Keratinocyte (primary cell): ENCODE measurements around the gene FBRS. TPM values are rescaled to one million over a fixed set of nuclear protein-coding genes. Genes with fewer than 3 reads are reported as not detected.

Source experiments
- DNase-seq: peaks from one replicate; pipeline ENCODE4 v3.0.0-alpha.2; 2011; ENCODE audit warnings: low read depth, missing footprints, low spot score
- FAIRE-seq: peaks from 2 replicates; lab custom pipeline; 2011; peaks lifted over from hg19 to GRCh38; lab: Jason Lieb, UNC
- H2AFZ ChIP-seq: 2 replicates; pipeline ENCODE4 v1.6.0; 2012; ENCODE audit warnings: low read length, control low read depth, inconsistent platforms; ENCODE audit not compliant: control insufficient read depth
- H3K27ac ChIP-seq: 2 replicates; pipeline ENCODE4 v1.5.1; 2011; ENCODE audit warnings: low read length; ENCODE audit not compliant: control insufficient read depth, insufficient read depth
- H3K27me3 ChIP-seq: 3 replicates; pipeline ENCODE4 v1.6.0; 2011; ENCODE audit warnings: low read length; ENCODE audit not compliant: control insufficient read depth, insufficient read depth; ENCODE audit errors: extremely low read depth
- H3K36me3 ChIP-seq, 2 experiments: 2 replicates in 1 of 2; 3 replicates in 1 of 2; pipeline ENCODE4 v1.5.1; 2011; ENCODE audit warnings: low read length in 2 of 2, mild to moderate bottlenecking in 1 of 2; ENCODE audit not compliant: control insufficient read depth in 2 of 2, insufficient read depth in 2 of 2; ENCODE audit errors: extremely low read depth in 1 of 2
- H3K4me1 ChIP-seq: 3 replicates; pipeline ENCODE4 v1.5.1; 2011; ENCODE audit warnings: low read length; ENCODE audit not compliant: control insufficient read depth, insufficient read depth; ENCODE audit errors: extremely low read depth
- H3K4me2 ChIP-seq: 3 replicates; pipeline ENCODE4 v1.6.0; 2011; ENCODE audit warnings: low read depth, low read length; ENCODE audit not compliant: control insufficient read depth, insufficient read depth; ENCODE audit errors: extremely low read depth
- H3K4me3 ChIP-seq, 3 experiments: fragments of 200-600 bp in 1 of 3; sonication (generic) in 1 of 3; 2 replicates in 2 of 3; 3 replicates in 1 of 3; pipeline ENCODE4 v1.5.1; 2011 to 2016; ENCODE audit warnings: low read length in 3 of 3, mild to moderate bottlenecking in 3 of 3, control low read depth in 2 of 3, inconsistent platforms in 1 of 3, low read depth in 1 of 3, mixed read lengths in 1 of 3, mixed run types in 1 of 3, moderate library complexity in 1 of 3; ENCODE audit not compliant: control insufficient read depth in 2 of 3, insufficient read depth in 2 of 3; ENCODE audit errors: extremely low read depth in 1 of 3
- H3K79me2 ChIP-seq: 2 replicates; pipeline ENCODE4 v1.6.0; 2012; ENCODE audit warnings: low read length; ENCODE audit not compliant: control insufficient read depth, insufficient read depth
- H3K9ac ChIP-seq: 3 replicates; pipeline ENCODE4 v1.6.0; 2011; ENCODE audit warnings: low read length; ENCODE audit not compliant: control insufficient read depth, insufficient read depth; ENCODE audit errors: extremely low read depth
- H3K9me1 ChIP-seq: 3 replicates; pipeline ENCODE4 v1.6.0; 2011; ENCODE audit warnings: low read length; ENCODE audit not compliant: control insufficient read depth, insufficient read depth; ENCODE audit errors: extremely low read depth
- H3K9me3 ChIP-seq: 2 replicates; pipeline ENCODE4 v1.5.1; 2012; ENCODE audit warnings: low read depth, low read length; ENCODE audit not compliant: control insufficient read depth
- H4K20me1 ChIP-seq: 3 replicates; pipeline ENCODE4 v1.6.0; 2011; ENCODE audit warnings: low read length; ENCODE audit not compliant: control insufficient read depth, insufficient read depth; ENCODE audit errors: extremely low read depth
- EZH2 ChIP-seq: IDR thresholded peaks from one replicate; pipeline ENCODE4 v1.6.1; 2012; ENCODE audit warnings: inconsistent platforms, mild to moderate bottlenecking, low read length, moderate library complexity
- dilution Hi-C: fragments of 300-500 bp; cut with MboI; formaldehyde crosslinking; loops from one replicate; pipeline ENCODE4 v1.7.0; 2020; ENCODE audit warnings: low sequenced_read_pairs; ENCODE audit not compliant: extremely low pct_ligation_motif_present
- polyA plus RNA-seq, 5 experiments: library from polyadenylated mRNA; depleted of rRNA in 3 of 5; stranded (reverse) in 3 of 5; stranded (forward) in 1 of 5; unstranded in 1 of 5; fragments of >200 nt; gene quantifications; 1 replicate in 1 of 5; 2 replicates in 3 of 5; 3 replicates in 1 of 5; pipeline versions ENCODE4 v1.2.1 to v1.2.3, GENCODE V29; 2011 to 2012; ENCODE audit warnings: missing spikeins in 2 of 5, low read depth in 1 of 5, low replicate concordance in 1 of 5
- TF ChIP-seq, protein P1 (sequence below), 3 experiments: IDR thresholded peaks in 1 of 3; conservative IDR thresholded peaks in 1 of 3; optimal IDR thresholded peaks in 1 of 3; 2 replicates in 2 of 3; 3 replicates in 1 of 3; pipeline versions ENCODE3 to v1.5.1; 2011; ENCODE audit warnings: low read length in 3 of 3, mild to moderate bottlenecking in 3 of 3, moderate library complexity in 2 of 3, control low read depth in 1 of 3, inconsistent platforms in 1 of 3; ENCODE audit not compliant: insufficient read depth in 2 of 3; ENCODE audit errors: extremely low read depth in 1 of 3

FBRS gene
- polyA plus RNA-seq, 1 donor (not counting 4 experiments of a cell fraction or from before 2014, with no cell fraction given): 5.1 TPM

DNA sequence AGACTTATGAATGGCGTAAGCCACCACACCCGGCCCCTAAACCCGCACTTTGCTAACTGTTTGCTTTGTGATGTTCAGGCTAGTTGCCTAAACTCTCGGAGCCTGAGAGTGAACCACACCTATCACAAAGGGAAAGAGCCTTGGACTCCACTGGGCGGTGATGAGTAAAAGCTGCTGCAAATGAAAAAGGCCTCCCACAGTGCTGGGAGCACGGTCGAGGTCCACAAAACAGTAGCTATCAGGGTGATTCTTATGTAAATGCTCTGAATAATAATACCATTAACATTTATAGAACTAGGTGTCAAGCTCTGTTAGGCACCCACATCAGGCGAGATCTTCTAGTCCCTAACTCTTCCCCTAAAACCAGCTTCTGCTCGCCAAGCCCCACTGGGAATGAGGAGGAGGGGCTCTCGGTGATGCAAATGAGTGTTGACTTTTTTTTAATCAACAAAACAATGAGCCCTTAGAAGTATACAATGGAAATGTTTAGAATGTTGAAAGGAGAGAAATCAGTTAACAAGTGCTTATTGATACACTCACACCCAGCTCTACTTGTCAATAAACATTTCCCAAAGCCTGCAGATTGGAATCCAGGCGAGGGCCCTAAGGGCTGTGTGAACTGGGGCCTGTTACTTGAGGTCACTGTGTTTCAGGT lies 19.8 kb downstream of the FBRS start:
- no peak overlapping the region for H3K4me2 ChIP-seq
- H3K9me1 ChIP-seq: no peaks in the 10 kb centered on the region
- H3K79me2 ChIP-seq: no peaks in the 10 kb centered on the region
- H3K9me3 ChIP-seq: no peaks in the 10 kb centered on the region
- H3K27me3 ChIP-seq: no peaks in the 10 kb centered on the region
- DNase-seq (no peak), FAIRE-seq (no peak)
- H3K27ac ChIP-seq: no peak overlapping the region
- dilution Hi-C loops: no loop called here
- no peaks in the 10 kb centered on the region for H3K4me1 ChIP-seq
- no peak overlapping the region for H2AFZ ChIP-seq
- H4K20me1 ChIP-seq: no peaks in the 10 kb centered on the region
- TF ChIP-seq, protein P1, sequence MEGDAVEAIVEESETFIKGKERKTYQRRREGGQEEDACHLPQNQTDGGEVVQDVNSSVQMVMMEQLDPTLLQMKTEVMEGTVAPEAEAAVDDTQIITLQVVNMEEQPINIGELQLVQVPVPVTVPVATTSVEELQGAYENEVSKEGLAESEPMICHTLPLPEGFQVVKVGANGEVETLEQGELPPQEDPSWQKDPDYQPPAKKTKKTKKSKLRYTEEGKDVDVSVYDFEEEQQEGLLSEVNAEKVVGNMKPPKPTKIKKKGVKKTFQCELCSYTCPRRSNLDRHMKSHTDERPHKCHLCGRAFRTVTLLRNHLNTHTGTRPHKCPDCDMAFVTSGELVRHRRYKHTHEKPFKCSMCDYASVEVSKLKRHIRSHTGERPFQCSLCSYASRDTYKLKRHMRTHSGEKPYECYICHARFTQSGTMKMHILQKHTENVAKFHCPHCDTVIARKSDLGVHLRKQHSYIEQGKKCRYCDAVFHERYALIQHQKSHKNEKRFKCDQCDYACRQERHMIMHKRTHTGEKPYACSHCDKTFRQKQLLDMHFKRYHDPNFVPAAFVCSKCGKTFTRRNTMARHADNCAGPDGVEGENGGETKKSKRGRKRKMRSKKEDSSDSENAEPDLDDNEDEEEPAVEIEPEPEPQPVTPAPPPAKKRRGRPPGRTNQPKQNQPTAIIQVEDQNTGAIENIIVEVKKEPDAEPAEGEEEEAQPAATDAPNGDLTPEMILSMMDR (optimal IDR thresholded peaks at IDR 0.05 in 1 of 3, IDR thresholded peaks at IDR 0.05 in 1 of 3, conservative IDR thresholded peaks at IDR 0.05 in 1 of 3; ENCODE audit: extremely low read depth in 1 of 3, insufficient read depth in 2 of 3, low read length in 3 of 3): no peak
- TF ChIP-seq EZH2: no peak
- H3K4me3 ChIP-seq: no peak overlapping the region
- H3K9ac ChIP-seq: no peak overlapping the region
- H3K36me3 ChIP-seq: no peaks in the 10 kb centered on the region

DNA sequence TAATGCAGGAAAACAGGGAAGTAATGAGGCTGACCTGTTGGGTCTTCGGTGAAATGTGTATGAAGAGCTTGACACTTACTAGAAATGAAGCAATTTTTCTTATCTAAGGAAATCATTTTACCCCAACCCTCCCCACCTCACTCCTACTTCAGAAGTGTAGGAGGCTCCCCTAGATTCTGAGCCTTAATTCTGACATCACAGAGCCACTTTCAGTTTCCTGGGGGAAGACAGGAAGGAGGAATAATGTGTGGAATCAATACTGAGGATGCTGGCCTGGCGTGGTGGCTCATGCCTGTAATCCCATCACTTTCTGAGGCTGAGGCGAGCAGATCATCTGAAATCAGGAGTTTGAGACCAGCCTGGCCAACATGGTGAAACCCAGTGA lies 20.3 kb downstream of the FBRS start:
- no peaks in the 10 kb centered on the region for H3K36me3 ChIP-seq
- TF ChIP-seq, protein P1 (optimal IDR thresholded peaks at IDR 0.05 in 1 of 3, IDR thresholded peaks at IDR 0.05 in 1 of 3, conservative IDR thresholded peaks at IDR 0.05 in 1 of 3; ENCODE audit: extremely low read depth in 1 of 3, insufficient read depth in 2 of 3, low read length in 3 of 3): no peak
- TF ChIP-seq EZH2: no peak
- no peaks in the 10 kb centered on the region for H3K4me1 ChIP-seq
- H3K9me1 ChIP-seq: no peaks in the 10 kb centered on the region
- no peak for DNase-seq
- no peak for FAIRE-seq
- no peak overlapping the region for H3K4me3 ChIP-seq
- H3K9ac ChIP-seq: no peak overlapping the region
- H3K27ac ChIP-seq: no peak overlapping the region
- no peaks in the 10 kb centered on the region for H3K79me2 ChIP-seq
- H4K20me1 ChIP-seq: no peaks in the 10 kb centered on the region
- dilution Hi-C loops: no loop called here
- H3K9me3 ChIP-seq: no peaks in the 10 kb centered on the region
- no peaks in the 10 kb centered on the region for H3K27me3 ChIP-seq
- H2AFZ ChIP-seq: no peak overlapping the region
- H3K4me2 ChIP-seq: no peak overlapping the region
